Measurements from ENCODE around the gene DNAJC5G.
"Not testable (repeated sequence)": the region's sequence is repeated elsewhere in the genome, so short reads cannot be mapped to it uniquely, and the experiment has no call there.

- TF ChIP-seq CTCF, POLR2A (IDR thresholded peaks at IDR 0.05): not testable (repeated sequence)
Observed at GRCh38 chr2:27319839-27320238, 44.6 kb downstream of the DNAJC5G start.

All from thyroid gland (tissue), 4 donors.